ENCODE measurements around the gene FSTL5.

DNA sequence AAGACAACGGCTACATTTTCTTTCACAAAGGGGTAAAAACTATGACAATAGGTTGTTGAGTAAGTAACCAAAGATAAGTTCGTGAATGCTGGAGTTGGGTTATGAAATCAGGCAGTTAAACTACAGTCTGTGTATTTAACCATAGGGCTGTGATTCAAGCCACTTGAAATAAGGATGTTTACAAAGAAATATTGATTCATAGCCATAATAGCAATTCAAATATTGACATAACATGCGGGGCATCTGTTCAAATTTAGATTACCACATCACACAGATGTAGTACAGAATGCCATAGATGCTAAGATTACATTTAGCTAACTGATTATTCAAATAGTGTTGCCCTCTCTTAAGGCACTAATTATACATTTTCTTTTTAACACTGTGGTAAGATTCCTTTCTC, 364.1 kb downstream of the FSTL5 start:
- TF ChIP-seq POLR2AphosphoS5 (IDR thresholded peaks at IDR 0.05; ENCODE audit: borderline replicate concordance, low read depth, low read length): no peak
- no peak for TF ChIP-seq EZH2 (IDR thresholded peaks at IDR 0.05)
- no peak for TF ChIP-seq FOXP2 (optimal IDR thresholded peaks at IDR 0.05; ENCODE audit: control extremely low read depth, extremely low read length, insufficient read depth)
